Esophagus muscularis mucosa (tissue), 4 donors: ENCODE results near the gene PPP1CB. TPM values are rescaled to one million over a fixed set of nuclear protein-coding genes. Genes with fewer than 3 reads are reported as not detected.
A peak's percentile ranks its signal among the peaks of the same experiment; 100 is the strongest.
"Not testable (repeated sequence)": the region's sequence is repeated elsewhere in the genome, so short reads cannot be mapped to it uniquely, and the experiment has no call there.

ENCODE experiments used
- DNase-seq: peaks from one replicate; pipeline ENCODE4 v3.0.0-alpha.2; 2017; ENCODE audit errors: extremely low spot score
- H3K27ac ChIP-seq, 4 donors: fragments of 200-600 bp; sonication (generic); replicated peaks in 1 of 4; 1 replicate in 3 of 4; 2 replicates in 1 of 4; pipeline ENCODE4 v1.5.1; 2016 to 2019; ENCODE audit warnings: mild to moderate bottlenecking in 1 of 4
- H3K27me3 ChIP-seq, 4 donors: fragments of 200-600 bp; sonication (generic); one replicate each; pipeline versions ENCODE4 v1.5.1 to v1.6.0; 2016 to 2019
- H3K36me3 ChIP-seq, 4 donors: fragments of 200-600 bp; sonication (generic); one replicate each; pipeline ENCODE4 v1.5.1; 2016 to 2019
- H3K4me1 ChIP-seq, 4 donors: fragments of 200-600 bp; sonication (generic); one replicate each; pipeline ENCODE4 v1.5.1; 2016 to 2019
- H3K4me3 ChIP-seq, 4 donors: fragments of 200-600 bp; sonication (generic); 1 replicate in 2 of 4; 2 replicates in 2 of 4; pipeline ENCODE4 v1.5.1; 2016 to 2019; ENCODE audit warnings: mild to moderate bottlenecking in 4 of 4, moderate library complexity in 1 of 4
- H3K9me3 ChIP-seq, 4 donors: fragments of 200-600 bp; sonication (generic); 1 replicate in 3 of 4; 2 replicates in 1 of 4; pipeline ENCODE4 v1.5.1; 2016 to 2019
- EP300 ChIP-seq: sonication (generic); formaldehyde crosslinking; IDR thresholded peaks from one replicate; pipeline ENCODE4 v1.6.1; 2017; ENCODE audit warnings: antibody characterized with exemption
- POLR2A ChIP-seq: fragments of 450-650 bp; IDR thresholded peaks from one replicate; pipeline ENCODE4 v1.6.1; 2017; ENCODE audit warnings: antibody characterized with exemption, moderate library complexity, mild to moderate bottlenecking, low read depth
- POLR2AphosphoS5 ChIP-seq, 2 donors: sonication (generic); formaldehyde crosslinking; IDR thresholded peaks; one replicate each; pipeline ENCODE4 v1.6.1; 2017; ENCODE audit warnings: antibody characterized with exemption in 2 of 2
- WGBS: methylation state at CpG from one replicate; pipeline ENCODE4 v1.1.5; 2018; 5-methylcytosine and 5-hydroxymethylcytosine counted together
- intact Hi-C: fragments of 100-400 bp; cut with DNase I; formaldehyde crosslinking; loops from one replicate; pipeline ENCODE4 v1.15.1; 2023
- total RNA-seq, 4 donors: library from RNA; depleted of rRNA; stranded (reverse); fragments of >200 nt; gene quantifications; one replicate each; pipeline versions ENCODE4 v1.1.0 to v1.2.1, GENCODE V29; 2016
- TF ChIP-seq, protein P1 (sequence below), 3 experiments: fragments of 200-600 bp in 2 of 3; fragments of 450-650 bp in 1 of 3; sonication (generic) in 2 of 3; IDR thresholded peaks; one replicate each; pipeline ENCODE4 v1.5.1; 2017 to 2019; ENCODE audit warnings: antibody characterized with exemption in 3 of 3, mild to moderate bottlenecking in 2 of 3, moderate library complexity in 1 of 3

Gene PPP1CB
- total RNA-seq, 4 donors from 2014 or later: 658 to 1,191 (median 759) TPM

DNA sequence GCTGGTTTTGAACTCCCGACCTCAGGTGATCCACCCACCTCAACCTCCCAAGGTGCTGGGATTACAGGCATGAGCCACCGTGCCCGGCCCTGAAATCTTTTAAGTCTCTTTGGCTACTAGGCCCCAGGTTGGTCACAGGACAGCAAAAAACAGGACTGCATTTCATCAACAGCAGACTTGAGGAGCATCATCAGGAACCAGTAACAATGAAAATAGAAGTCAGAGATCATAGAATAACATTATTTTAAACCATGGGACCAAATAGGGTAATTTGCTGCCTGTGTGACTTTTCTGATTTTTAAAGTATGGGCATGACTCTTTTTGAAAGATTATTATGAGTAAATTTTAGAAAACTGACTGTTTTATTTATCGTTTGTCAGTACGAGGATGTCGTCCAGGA is 24.8 kb downstream of the PPP1CB start:
- Histone ChIP-seq H3K9me3 (no peaks in the 10 kb centered on the region), H3K27ac (peak overlapping the region; percentile 41 to 47 (median 45)), H3K36me3 (peaks cover 29 to 47% (median 38%) of the 10 kb centered on the region in 4 donors), H3K27me3 (no peaks in the 10 kb centered on the region), H3K4me3 (no peak overlapping the region), H3K4me1 (peaks cover 33 to 97% (median 92%) of the 10 kb centered on the region in 4 donors)
- intact Hi-C loops: no loop called here
- no peak for DNase-seq
- no peak for TF ChIP-seq POLR2A
- no peak for TF ChIP-seq EP300
- TF ChIP-seq POLR2AphosphoS5 (IDR thresholded peaks at IDR 0.05): no peak
- TF ChIP-seq, protein P1, sequence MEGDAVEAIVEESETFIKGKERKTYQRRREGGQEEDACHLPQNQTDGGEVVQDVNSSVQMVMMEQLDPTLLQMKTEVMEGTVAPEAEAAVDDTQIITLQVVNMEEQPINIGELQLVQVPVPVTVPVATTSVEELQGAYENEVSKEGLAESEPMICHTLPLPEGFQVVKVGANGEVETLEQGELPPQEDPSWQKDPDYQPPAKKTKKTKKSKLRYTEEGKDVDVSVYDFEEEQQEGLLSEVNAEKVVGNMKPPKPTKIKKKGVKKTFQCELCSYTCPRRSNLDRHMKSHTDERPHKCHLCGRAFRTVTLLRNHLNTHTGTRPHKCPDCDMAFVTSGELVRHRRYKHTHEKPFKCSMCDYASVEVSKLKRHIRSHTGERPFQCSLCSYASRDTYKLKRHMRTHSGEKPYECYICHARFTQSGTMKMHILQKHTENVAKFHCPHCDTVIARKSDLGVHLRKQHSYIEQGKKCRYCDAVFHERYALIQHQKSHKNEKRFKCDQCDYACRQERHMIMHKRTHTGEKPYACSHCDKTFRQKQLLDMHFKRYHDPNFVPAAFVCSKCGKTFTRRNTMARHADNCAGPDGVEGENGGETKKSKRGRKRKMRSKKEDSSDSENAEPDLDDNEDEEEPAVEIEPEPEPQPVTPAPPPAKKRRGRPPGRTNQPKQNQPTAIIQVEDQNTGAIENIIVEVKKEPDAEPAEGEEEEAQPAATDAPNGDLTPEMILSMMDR (IDR thresholded peaks at IDR 0.05): no peak
- 52% methylated on average over 6 of the region's 6 CpGs for WGBS

DNA sequence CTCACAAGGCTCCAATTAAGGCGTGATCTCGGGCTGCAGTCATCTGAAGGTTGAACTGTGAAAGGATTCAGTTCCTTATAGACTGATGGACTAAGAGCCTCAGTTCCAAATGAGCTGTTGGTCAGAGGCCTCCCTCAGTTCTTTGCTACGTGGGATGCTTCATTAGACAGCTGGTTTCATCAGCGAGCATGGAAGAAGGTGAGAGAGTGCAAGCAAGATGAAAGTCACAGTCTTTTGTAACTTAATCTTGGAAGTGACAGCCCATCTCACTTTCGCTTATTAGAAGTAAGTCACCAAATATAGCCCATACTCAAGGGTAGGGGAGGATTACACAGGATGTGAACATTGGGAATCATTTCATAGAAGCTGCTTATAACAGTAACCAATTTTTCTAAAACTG is 26.8 kb downstream of the PPP1CB start:
- Histone ChIP-seq H3K36me3 (peaks cover 45 to 66% (median 56%) of the 10 kb centered on the region in 4 donors), H3K27me3 (no peaks in the 10 kb centered on the region), H3K4me1 (peaks cover 17 to 84% (median 75%) of the 10 kb centered on the region in 4 donors), H3K9me3 (no peaks in the 10 kb centered on the region), H3K4me3 (no peak overlapping the region), H3K27ac (peak overlapping the region; percentile 53 to 67 (median 57))
- intact Hi-C loops: no loop called here
- WGBS: 66% methylated on average over 5 of the region's 5 CpGs
- peak in 1 of 2 donors; percentile 28 for TF ChIP-seq POLR2AphosphoS5 (IDR thresholded peaks at IDR 0.05)
- TF ChIP-seq POLR2A: no peak
- DNase-seq: no peak

DNA sequence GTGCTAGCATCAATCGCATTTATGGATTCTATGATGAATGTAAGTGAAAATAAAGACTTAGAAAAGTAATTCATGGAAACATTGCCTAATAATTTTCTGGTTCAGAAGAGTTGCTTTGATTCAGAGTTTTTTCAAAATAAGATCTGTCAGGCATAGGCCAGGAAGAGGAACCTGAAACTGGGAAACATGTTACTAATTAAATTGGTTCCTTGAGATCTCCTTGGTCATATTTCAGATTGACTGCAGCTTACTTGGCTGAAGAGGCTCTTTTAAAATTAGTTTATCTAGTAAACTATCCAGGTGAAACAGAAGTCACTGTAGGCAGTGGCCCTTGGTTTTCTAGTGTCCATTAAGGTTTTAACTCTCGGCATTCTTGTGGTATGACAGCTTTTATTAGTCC is 27.4 kb downstream of the PPP1CB start:
- no peak for DNase-seq
- H3K4me3 ChIP-seq: no peak overlapping the region
- H3K36me3 ChIP-seq: peaks cover 48 to 72% (median 62%) of the 10 kb centered on the region in 4 donors
- peak overlapping the region in 3 of 4 donors; percentile 53 to 67 (median 58) for H3K27ac ChIP-seq
- 81% methylated on average over 2 of the region's 2 CpGs for WGBS
- no peaks in the 10 kb centered on the region for H3K9me3 ChIP-seq
- TF ChIP-seq POLR2A (no peak), POLR2AphosphoS5 (IDR thresholded peaks at IDR 0.05) (no peak), EP300 (no peak)
- TF ChIP-seq, protein P1 (IDR thresholded peaks at IDR 0.05): no peak
- H3K27me3 ChIP-seq: no peaks in the 10 kb centered on the region
- intact Hi-C loops: no loop called here
- peaks cover 12 to 82% (median 69%) of the 10 kb centered on the region in 4 donors for H3K4me1 ChIP-seq

DNA sequence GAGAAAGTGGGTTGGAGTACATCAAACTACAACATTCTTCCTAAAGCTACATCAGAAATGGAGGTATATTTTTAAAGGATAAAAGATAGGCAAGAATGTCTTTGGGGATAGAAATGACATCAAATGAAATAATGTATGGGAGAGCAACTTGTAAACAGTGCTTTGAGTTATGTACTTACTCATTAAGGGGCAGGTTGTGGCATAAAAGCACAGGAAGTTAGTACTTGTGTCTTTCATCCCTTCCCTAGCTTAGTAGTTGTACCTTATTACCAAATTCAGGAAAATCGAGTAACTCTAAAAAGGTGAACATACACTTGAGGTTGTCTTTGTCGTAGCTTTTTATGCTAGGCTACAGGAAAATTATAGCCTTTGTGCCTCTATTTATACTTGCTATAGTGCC is 28.9 kb downstream of the PPP1CB start:
- TF ChIP-seq, protein P1 (IDR thresholded peaks at IDR 0.05): no peak
- TF ChIP-seq EP300 (no peak), POLR2AphosphoS5 (IDR thresholded peaks at IDR 0.05) (no peak), POLR2A (no peak)
- H3K36me3 ChIP-seq: peaks cover 55 to 86% (median 77%) of the 10 kb centered on the region in 4 donors
- H3K27me3 ChIP-seq: no peaks in the 10 kb centered on the region
- no peak overlapping the region for H3K4me3 ChIP-seq
- no peak for DNase-seq
- H3K4me1 ChIP-seq: peaks cover 5 to 75% (median 54%) of the 10 kb centered on the region in 4 donors
- 71% methylated on average over 2 of the region's 2 CpGs for WGBS
- peak overlapping the region in 3 of 4 donors; percentile 53 to 67 (median 53) for H3K27ac ChIP-seq
- intact Hi-C loops: no loop called here
- no peaks in the 10 kb centered on the region for H3K9me3 ChIP-seq

DNA sequence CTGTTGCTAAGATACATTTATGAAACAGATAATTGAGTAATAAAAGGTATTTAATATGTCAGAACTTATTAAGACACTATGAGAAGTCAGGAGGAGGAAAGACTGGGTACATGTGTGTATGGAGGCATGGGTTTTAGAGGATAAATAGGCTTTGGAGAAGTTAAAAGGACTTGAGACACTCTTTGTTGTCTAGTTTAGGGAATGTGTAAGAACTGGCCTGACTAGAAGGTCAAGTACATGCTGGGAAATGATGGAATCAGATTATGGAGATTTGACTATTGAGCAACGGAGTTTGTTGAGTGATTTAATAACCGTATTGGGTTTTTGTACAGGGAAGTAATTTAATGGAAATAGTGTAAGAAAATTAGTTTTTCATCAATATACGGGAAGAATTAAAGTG is 30.8 kb downstream of the PPP1CB start:
- peak overlapping the region in 1 of 4 donors; percentile 40 for H3K27ac ChIP-seq
- H3K36me3 ChIP-seq: peaks cover 73 to 99% (median 92%) of the 10 kb centered on the region in 4 donors
- TF ChIP-seq POLR2A (no peak), POLR2AphosphoS5 (IDR thresholded peaks at IDR 0.05) (peak in 1 of 2 donors; percentile 40)
- no peak overlapping the region for H3K4me3 ChIP-seq
- intact Hi-C loops: no loop called here
- WGBS: 95% methylated on average over 3 of the region's 3 CpGs
- H3K4me1 ChIP-seq: peaks cover 0 to 56% (median 38%) of the 10 kb centered on the region in 4 donors
- H3K9me3 ChIP-seq: no peaks in the 10 kb centered on the region
- no peaks in the 10 kb centered on the region for H3K27me3 ChIP-seq
- DNase-seq: no peak

DNA sequence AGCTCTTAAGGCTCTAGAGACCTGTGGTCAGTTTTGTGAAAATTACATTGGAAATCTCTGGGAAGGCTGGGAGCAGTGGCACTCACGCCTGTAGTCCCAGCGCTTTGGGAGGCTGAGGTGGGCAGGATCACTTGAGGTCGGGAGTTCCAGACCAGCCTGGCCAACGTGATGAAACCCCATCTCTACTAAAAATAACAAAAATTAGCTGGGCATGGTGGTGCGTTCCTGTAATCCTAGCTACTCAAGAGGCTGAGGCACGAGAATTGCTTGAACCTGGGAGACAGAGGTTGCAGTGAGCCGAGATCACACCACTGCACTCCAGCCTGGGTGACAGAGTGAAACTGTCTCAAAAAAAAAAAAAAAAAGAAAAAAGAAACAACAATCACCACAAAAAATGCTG is 32.9 kb downstream of the PPP1CB start:
- DNase-seq, H3K9me3 ChIP-seq, H3K27me3 ChIP-seq, H3K4me3 ChIP-seq, intact Hi-C loops: not testable (repeated sequence)
- Histone ChIP-seq H3K27ac (peak overlapping the region in 3 of 4 donors; percentile 38 to 62 (median 51)), H3K36me3 (peaks cover 72 to 99% (median 95%) of the 10 kb centered on the region in 4 donors), H3K4me1 (peaks cover 0 to 35% (median 19%) of the 10 kb centered on the region in 4 donors)
- WGBS: 82% methylated on average over 7 of the region's 7 CpGs
